WERI-Rb-1 (cell line): ENCODE measurements around the gene AP3S2.
"Not testable (repeated sequence)": the region's sequence is repeated elsewhere in the genome, so short reads cannot be mapped to it uniquely, and the experiment has no call there.

Experiments used
- DNase-seq: peaks from one replicate; pipeline ENCODE4 v3.0.0-alpha.2; 2020
- H3K27ac ChIP-seq: fragments of 250-450 bp; sonication (Bioruptor Pico); 2 replicates; pipeline ENCODE4 v1.5.1; 2020; ENCODE audit warnings: mild to moderate bottlenecking, moderate library complexity
- H3K27me3 ChIP-seq: fragments of 250-450 bp; sonication (Bioruptor Pico); 2 replicates; pipeline ENCODE4 v1.5.1; 2021; ENCODE audit warnings: mild to moderate bottlenecking, low read depth, moderate library complexity; ENCODE audit not compliant: insufficient read depth, severe bottlenecking
- H3K36me3 ChIP-seq: fragments of 250-450 bp; sonication (Bioruptor Pico); 2 replicates; pipeline ENCODE4 v1.5.1; 2020; ENCODE audit warnings: mild to moderate bottlenecking, moderate library complexity
- H3K4me3 ChIP-seq: 2 replicates; pipeline ENCODE4 v1.5.1; 2011; ENCODE audit warnings: low read depth, mild to moderate bottlenecking, control low read depth, low read length
- H3K9me3 ChIP-seq: fragments of 250-450 bp; sonication (Bioruptor Pico); 2 replicates; pipeline ENCODE4 v1.5.1; 2021; ENCODE audit warnings: mild to moderate bottlenecking, moderate library complexity; ENCODE audit not compliant: severe bottlenecking
- CTCF ChIP-seq: IDR thresholded peaks from 2 replicates; pipeline ENCODE4 v1.5.1; 2011; ENCODE audit warnings: low read depth, mild to moderate bottlenecking, control low read depth, inconsistent platforms, low read length

AP3S2 gene

GRCh38 chr15:89893696-89894447 is at the start of gene AP3S2:
Gene AP3S2 (minus strand): TSS chr15:89893994. CDS start chr15:89893949, 45 bp downstream.
- peak; percentile 90 for DNase-seq
- Histone ChIP-seq H3K36me3 (peaks cover 2% of the 10 kb centered on the region), H3K27ac (peak within 1 kb of the TSS; percentile 94), H3K4me3 (peak within 1 kb of the TSS; percentile 82), H3K27me3 (no peaks in the 10 kb centered on the region), H3K9me3 (no peaks in the 10 kb centered on the region)
- 0 out of 2 replicates have a peak, but pooled peaks have one; percentile 0 for TF ChIP-seq CTCF

- Histone ChIP-seq H3K9me3 (no peaks in the 10 kb centered on the region), H3K4me3 (no peak overlapping the region), H3K27me3 (no peaks in the 10 kb centered on the region), H3K36me3 (no peaks in the 10 kb centered on the region), H3K27ac (no peak overlapping the region)
- DNase-seq: no peak
- no peak for TF ChIP-seq CTCF
These were observed 46.1 kb upstream of the AP3S2 start for GRCh38 chr15:89939910-89940309.

- H3K36me3 ChIP-seq, DNase-seq, H3K4me3 ChIP-seq, H3K27ac ChIP-seq, H3K9me3 ChIP-seq, H3K27me3 ChIP-seq: not testable (repeated sequence)
These were observed 45.6 kb upstream of the AP3S2 start for GRCh38 chr15:89939377-89939776.

- Histone ChIP-seq H3K27ac (no peak overlapping the region), H3K9me3 (no peaks in the 10 kb centered on the region), H3K27me3 (no peaks in the 10 kb centered on the region), H3K36me3 (no peaks in the 10 kb centered on the region), H3K4me3 (no peak overlapping the region)
- no peak for DNase-seq
- no peak for TF ChIP-seq CTCF
These were observed 43.9 kb upstream of the AP3S2 start for GRCh38 chr15:89937365-89938350.

- H3K9me3 ChIP-seq: no peaks in the 10 kb centered on the region
- no peak for TF ChIP-seq CTCF
- H3K27me3 ChIP-seq: no peaks in the 10 kb centered on the region
- DNase-seq: no peak
- H3K4me3 ChIP-seq: no peak overlapping the region
- no peak overlapping the region for H3K27ac ChIP-seq
- H3K36me3 ChIP-seq: no peaks in the 10 kb centered on the region
These were observed 43.0 kb upstream of the AP3S2 start for GRCh38 chr15:89936786-89937265.
